ENCODE results near the gene PLIN4. TPM values are rescaled to one million over a fixed set of nuclear protein-coding genes. Genes with fewer than 3 reads are reported as not detected.

PLIN4 gene
- total and polyA plus RNA-seq, 10 of the 15 experiments (the other 5 are each of a cell fraction or from before 2014, with no cell fraction given): 0.01 to 0.11 (median 0.05) TPM; not detected in 2

- no peak for TF ChIP-seq ZNF592 (IDR thresholded peaks at IDR 0.05)
- no peak for TF ChIP-seq SIN3A (IDR thresholded peaks at IDR 0.05; ENCODE audit: low read depth, low read length)
- TF ChIP-seq ZBTB4 (CRISPR knock-in tag; IDR thresholded peaks at IDR 0.05): no peak
- no peak for TF ChIP-seq RFX5 (IDR thresholded peaks at IDR 0.05; ENCODE audit: low read depth, low read length)
Measured at GRCh38 chr19:4504297-4504701, 14.0 kb downstream of the PLIN4 start (continued).

- CTCF ChIA-PET: no interaction called here
- H3K36me3 ChIP-seq (ENCODE audit: control insufficient read depth in 2 of 2, insufficient read depth in 2 of 2, low read length in 1 of 2): no peaks in the 10 kb centered on the region; a peak in 1 of 4 replicates
- no peak for TF ChIP-seq MLLT1 (IDR thresholded peaks at IDR 0.05)
- no peak for TF ChIP-seq CBFB (IDR thresholded peaks at IDR 0.05; ENCODE audit: low read depth)
- no peak for TF ChIP-seq STAT1 (conservative IDR thresholded peaks at IDR 0.05)
- no peak for TF ChIP-seq IKZF2 (IDR thresholded peaks at IDR 0.05)
- no peak for TF ChIP-seq ZNF592 (IDR thresholded peaks at IDR 0.05)
- TF ChIP-seq LARP7 (IDR thresholded peaks at IDR 0.05): no peak
Measured at GRCh38 chr19:4503825-4504170, 14.5 kb downstream of the PLIN4 start.

More at GRCh38 chr19:4503825-4504170, 14.5 kb downstream of the PLIN4 start:
- WGBS (ENCODE audit: insufficient coverage, insufficient replicate concordance, low lambda C conversion rate, missing lambda C conversion rate): 93% methylated on average over 10 of the region's 10 CpGs
- intact Hi-C loops (cut with micrococcal nuclease; ENCODE audit: unreplicated experiment) (no loop called here), in situ Hi-C loops (cut with MboI) (no loop called here)
- Histone ChIP-seq H3K9me3 (replicated peaks; ENCODE audit: control insufficient read depth, insufficient read depth, low read length) (no peaks in the 10 kb centered on the region), H3K27ac (ENCODE audit: control insufficient read depth, insufficient read depth) (no peak overlapping the region), H3K9ac (ENCODE audit: control insufficient read depth, insufficient read depth, low read length) (no peak overlapping the region), H3K79me2 (ENCODE audit: control insufficient read depth, insufficient read depth, low read length) (no peaks in the 10 kb centered on the region), H3K4me2 (ENCODE audit: control insufficient read depth, insufficient read depth) (no peak overlapping the region), H3K4me1 (ENCODE audit: control insufficient read depth, insufficient read depth, low read length) (no peaks in the 10 kb centered on the region), H3K4me3 (no peak overlapping the region), H3K27me3 (replicated peaks in 1 of 2; ENCODE audit: control insufficient read depth in 2 of 2, insufficient read depth in 2 of 2, low read length in 1 of 2) (no peaks in the 10 kb centered on the region), H4K20me1 (ENCODE audit: control insufficient read depth, insufficient read depth) (no peaks in the 10 kb centered on the region), H2AFZ (ENCODE audit: control insufficient read depth, low read depth, low read length) (no peak overlapping the region)
- BruUV-seq (replicated peaks): no TSS peak
- ChIA-PET POLR2A (no interaction called here), RAD21 (ENCODE audit: unreplicated experiment) (no interaction called here), SMC1A (ENCODE audit: uncharacterized antibody, unreplicated experiment) (no interaction called here)
- no peak for ATAC-seq
- no peak for FAIRE-seq
- no peak for DNase-seq (ENCODE audit: low read depth, low spot score)
